Fibroblast of the aortic adventitia (primary cell): ENCODE data around the gene ISG20. TPM values are rescaled to one million over a fixed set of nuclear protein-coding genes. Genes with fewer than 3 reads are reported as not detected.

Experiments used
- DNase-seq: peaks from one replicate; pipeline ENCODE4 v3.0.0-alpha.2; 2010; ENCODE audit warnings: low read depth
- H3K4me3 ChIP-seq: 2 replicates; pipeline ENCODE4 v1.5.1; 2011; ENCODE audit warnings: low read depth, mild to moderate bottlenecking, control low read depth, low read length, moderate library complexity
- CTCF ChIP-seq: IDR thresholded peaks from 2 replicates; pipeline ENCODE4 v1.5.1; 2011; ENCODE audit warnings: mild to moderate bottlenecking, low read length, control low read depth, inconsistent platforms; ENCODE audit not compliant: insufficient read depth
- total RNA-seq: library from RNA; depleted of rRNA; stranded (reverse); fragments of >200 nt; gene quantifications from 2 replicates; pipeline ENCODE4 v1.2.3, GENCODE V29; 2012; ENCODE audit warnings: low replicate concordance

Gene ISG20
- total RNA-seq, 1 donor, result 1.9 TPM

GRCh38 chr15:88650556-88650955, 11.7 kb downstream of the ISG20 start:
- no peak for TF ChIP-seq CTCF
- H3K4me3 ChIP-seq, result no peak overlapping the region
- no peak for DNase-seq

GRCh38 chr15:88651136-88651732, 12.4 kb downstream of the ISG20 start:
- TF ChIP-seq CTCF, result no peak
- DNase-seq, result no peak
- no peak overlapping the region for H3K4me3 ChIP-seq

- no peak for TF ChIP-seq CTCF
- H3K4me3 ChIP-seq, result no peak overlapping the region
- no peak for DNase-seq
Observed at GRCh38 chr15:88651971-88652370, 13.2 kb downstream of the ISG20 start.

GRCh38 chr15:88652456-88653199, 13.8 kb downstream of the ISG20 start:
- no peak for DNase-seq
- no peak for TF ChIP-seq CTCF
- H3K4me3 ChIP-seq, result no peak overlapping the region

GRCh38 chr15:88653200-88654064, 14.6 kb downstream of the ISG20 start:
- no peak for DNase-seq
- H3K4me3 ChIP-seq, result no peak overlapping the region
- no peak for TF ChIP-seq CTCF

GRCh38 chr15:88654430-88655102, 15.8 kb downstream of the ISG20 start:
- no peak for DNase-seq

More at GRCh38 chr15:88654430-88655102, 15.8 kb downstream of the ISG20 start:
- no peak for TF ChIP-seq CTCF
- H3K4me3 ChIP-seq, result no peak overlapping the region
